GM12878 (cell line): ENCODE results near the gene SFSWAP.

Experiments used
- EZH2 ChIP-seq: IDR thresholded peaks from 2 replicates; pipeline ENCODE4 v1.6.1; 2012; ENCODE audit warnings: low read depth, mild to moderate bottlenecking, control low read depth, inconsistent platforms, low read length, borderline replicate concordance; ENCODE audit not compliant: control insufficient read depth
- POLR2A ChIP-seq: IDR thresholded peaks from 2 replicates; pipeline ENCODE4 v1.6.1; 2011; ENCODE audit warnings: low read depth, mild to moderate bottlenecking, low read length
- POLR2AphosphoS5 ChIP-seq: IDR thresholded peaks from 2 replicates; pipeline ENCODE4 v1.6.1; 2011; ENCODE audit warnings: mild to moderate bottlenecking, low read length, inconsistent platforms
- RAD21 ChIP-seq: IDR thresholded peaks from 2 replicates; pipeline ENCODE4 v1.6.1; 2011; ENCODE audit warnings: mild to moderate bottlenecking, low read depth, low read length, moderate library complexity; ENCODE audit not compliant: insufficient read depth
- TF ChIP-seq, protein P1 (sequence below): IDR thresholded peaks from 2 replicates; pipeline ENCODE4 v1.6.1; 2012; ENCODE audit warnings: low read depth, low read length, improper control_type of control experiment

DNA sequence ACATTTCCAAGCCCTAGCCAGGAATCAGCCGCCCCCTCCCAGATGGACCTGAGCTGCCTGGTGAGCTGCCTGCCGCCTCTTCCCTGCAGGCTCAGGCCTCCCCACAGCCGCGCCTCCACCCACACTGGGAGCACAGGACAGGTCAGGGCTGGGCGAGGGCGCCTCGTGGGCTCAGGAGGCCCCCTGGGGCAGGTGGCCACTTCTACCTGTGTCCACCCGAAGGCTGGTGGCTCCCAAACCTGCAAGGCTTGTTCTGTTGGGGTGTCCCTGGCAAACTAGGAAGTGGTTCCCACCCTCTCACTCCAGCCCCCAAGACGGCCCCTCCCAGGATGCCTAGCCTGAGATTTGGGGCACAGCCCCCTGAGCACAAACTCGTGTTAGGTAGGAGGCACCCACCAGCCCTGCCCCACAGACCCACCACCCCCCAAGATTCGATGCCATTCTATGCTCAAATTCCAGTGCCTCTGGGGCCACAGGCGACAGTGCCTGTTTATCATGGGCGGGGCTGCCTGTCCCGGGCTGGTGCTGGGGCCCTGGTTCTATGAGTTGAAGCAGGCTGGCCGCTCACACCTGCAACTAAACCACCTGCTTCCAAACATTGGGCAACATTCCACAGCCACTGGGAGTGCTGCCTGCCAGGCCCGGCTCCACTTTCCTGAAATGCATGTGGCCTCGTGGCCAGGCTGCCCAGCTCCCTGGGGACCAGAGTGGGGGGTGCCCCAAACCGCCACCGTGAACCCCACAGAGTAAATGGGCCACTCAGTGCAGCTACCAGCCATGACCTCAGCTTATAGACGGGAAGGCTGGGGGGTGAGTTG is 124.1 kb downstream of the SFSWAP start:
- TF ChIP-seq POLR2AphosphoS5 = no peak
- no peak for TF ChIP-seq EZH2
- no peak for TF ChIP-seq RAD21
- TF ChIP-seq, protein P1, sequence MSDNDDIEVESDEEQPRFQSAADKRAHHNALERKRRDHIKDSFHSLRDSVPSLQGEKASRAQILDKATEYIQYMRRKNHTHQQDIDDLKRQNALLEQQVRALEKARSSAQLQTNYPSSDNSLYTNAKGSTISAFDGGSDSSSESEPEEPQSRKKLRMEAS = no peak
- no peak for TF ChIP-seq POLR2A
